H9 (cell line): Measurements from ENCODE around the gene POR. TPM values are rescaled to one million over a fixed set of nuclear protein-coding genes. Genes with fewer than 3 reads are reported as not detected.

ENCODE experiments used
- DNase-seq: peaks from one replicate; pipeline ENCODE4 v3.0.0-alpha.2; 2017
- H2AFZ ChIP-seq: one replicate; pipeline ENCODE4 v1.6.1; 2013; ENCODE audit warnings: mild to moderate bottlenecking, low read length, control low read depth, moderate library complexity
- H2AK5ac ChIP-seq: 2 replicates; pipeline ENCODE4 v1.6.1; 2013; ENCODE audit warnings: low read length, control low read depth, mixed read lengths; ENCODE audit not compliant: insufficient read length
- H2BK120ac ChIP-seq: one replicate; pipeline ENCODE4 v1.6.1; 2013; ENCODE audit warnings: low read depth, mild to moderate bottlenecking, low read length, control low read depth, inconsistent platforms; ENCODE audit not compliant: poor library complexity, severe bottlenecking
- H2BK12ac ChIP-seq: 2 replicates; pipeline ENCODE4 v1.6.1; 2013; ENCODE audit warnings: low read length, control low read depth, mixed read lengths, low read depth; ENCODE audit not compliant: insufficient read length
- H2BK15ac ChIP-seq: 2 replicates; pipeline ENCODE4 v1.6.1; 2013; ENCODE audit warnings: low read depth, low read length, control low read depth
- H2BK20ac ChIP-seq: one replicate; pipeline ENCODE4 v1.6.1; 2013; ENCODE audit warnings: low read depth, mild to moderate bottlenecking, low read length, control low read depth, inconsistent platforms; ENCODE audit not compliant: poor library complexity, severe bottlenecking
- H2BK5ac ChIP-seq: 2 replicates; pipeline ENCODE4 v1.6.1; 2013; ENCODE audit warnings: low read length, control low read depth, mixed read lengths; ENCODE audit not compliant: insufficient read length
- H3K14ac ChIP-seq: 2 replicates; pipeline ENCODE4 v1.6.1; 2013; ENCODE audit warnings: low read length, control low read depth; ENCODE audit not compliant: insufficient read depth
- H3K18ac ChIP-seq: 2 replicates; pipeline ENCODE4 v1.6.1; 2013; ENCODE audit warnings: low read depth, mild to moderate bottlenecking, mixed read lengths, low read length, control low read depth; ENCODE audit not compliant: insufficient read length
- H3K23ac ChIP-seq: 2 replicates; pipeline ENCODE4 v1.6.1; 2013; ENCODE audit warnings: low read length, control low read depth, mixed read lengths, low read depth; ENCODE audit not compliant: insufficient read length
- H3K23me2 ChIP-seq: 2 replicates; pipeline ENCODE4 v1.6.1; 2013; ENCODE audit warnings: low read depth, mild to moderate bottlenecking, mixed read lengths, low read length, control low read depth; ENCODE audit not compliant: insufficient read length, poor library complexity, severe bottlenecking
- H3K27ac ChIP-seq: 2 replicates; pipeline ENCODE4 v1.5.1; 2013; ENCODE audit warnings: low read length, control low read depth, mixed read lengths, low read depth; ENCODE audit not compliant: insufficient read length
- H3K27me3 ChIP-seq: 2 replicates; pipeline ENCODE4 v1.6.1; 2013; ENCODE audit warnings: low read length, control low read depth, inconsistent platforms; ENCODE audit not compliant: insufficient read depth
- H3K4ac ChIP-seq: 2 replicates; pipeline ENCODE4 v1.6.1; 2013; ENCODE audit warnings: low read depth, mild to moderate bottlenecking, control low read depth, inconsistent platforms, low read length, moderate library complexity
- H3K4me1 ChIP-seq: 2 replicates; pipeline ENCODE4 v1.6.1; 2013; ENCODE audit warnings: low read length, control low read depth, inconsistent platforms; ENCODE audit not compliant: insufficient read depth
- H3K4me2 ChIP-seq: 2 replicates; pipeline ENCODE4 v1.6.1; 2013; ENCODE audit warnings: low read length, control low read depth, mixed read lengths; ENCODE audit not compliant: insufficient read length, insufficient read depth
- H3K56ac ChIP-seq: 2 replicates; pipeline ENCODE4 v1.6.1; 2013; ENCODE audit warnings: low read depth, mild to moderate bottlenecking, mixed read lengths, low read length, control low read depth; ENCODE audit not compliant: insufficient read length
- H3K79me1 ChIP-seq: 2 replicates; pipeline ENCODE4 v1.6.1; 2013; ENCODE audit warnings: low read depth, mild to moderate bottlenecking, moderate library complexity, low read length, control low read depth, inconsistent platforms; ENCODE audit not compliant: insufficient read depth, poor library complexity, severe bottlenecking
- H3K79me2 ChIP-seq: 2 replicates; pipeline ENCODE4 v1.6.1; 2013; ENCODE audit warnings: low read length, control low read depth, inconsistent platforms; ENCODE audit not compliant: insufficient read depth
- H3K9ac ChIP-seq: 2 replicates; pipeline ENCODE4 v1.6.1; 2013; ENCODE audit warnings: low read length, control low read depth, mixed read lengths; ENCODE audit not compliant: insufficient read length; ENCODE audit errors: extremely low read depth
- H3K9me3 ChIP-seq: one replicate; pipeline ENCODE4 v1.6.1; 2013; ENCODE audit warnings: low read depth, low read length, inconsistent platforms; ENCODE audit not compliant: control insufficient read depth
- H3T11ph ChIP-seq: one replicate; pipeline ENCODE4 v1.6.1; 2013; ENCODE audit warnings: mild to moderate bottlenecking, low read length, control low read depth, inconsistent platforms
- H4K20me1 ChIP-seq: one replicate; pipeline ENCODE4 v1.6.1; 2013; ENCODE audit not compliant: control insufficient read depth, insufficient read length, insufficient read depth
- H4K5ac ChIP-seq: 2 replicates; pipeline ENCODE4 v1.6.1; 2013; ENCODE audit warnings: low read depth, mild to moderate bottlenecking, mixed read lengths, low read length, control low read depth; ENCODE audit not compliant: insufficient read length
- H4K8ac ChIP-seq: replicated peaks from 2 replicates; pipeline ENCODE4 v1.6.1; 2013; ENCODE audit warnings: low read length, control low read depth, mixed read lengths, low read depth; ENCODE audit not compliant: insufficient read length
- H4K91ac ChIP-seq: 2 replicates; pipeline ENCODE4 v1.6.1; 2013; ENCODE audit warnings: low read depth, mild to moderate bottlenecking, moderate library complexity, mixed read lengths, low read length, control low read depth; ENCODE audit not compliant: insufficient read length
- H3K27ac Mint-ChIP-seq, 3 experiments: 2 replicates in 2 of 3; 3 replicates in 1 of 3; pipeline ENCODE4 v1.8.0; 2020 to 2021; ENCODE audit warnings: mixed read lengths in 3 of 3, mild to moderate bottlenecking in 1 of 3, moderate library complexity in 1 of 3
- H3K27me3 Mint-ChIP-seq: 2 replicates; pipeline ENCODE4 v1.8.0; 2021; ENCODE audit warnings: low read depth, mild to moderate bottlenecking, moderate library complexity, mixed read lengths
- H3K36me3 Mint-ChIP-seq, 3 experiments: 2 replicates in 2 of 3; 3 replicates in 1 of 3; pipeline ENCODE4 v1.8.0; 2020 to 2021; ENCODE audit warnings: low read depth in 3 of 3, mixed read lengths in 3 of 3; ENCODE audit not compliant: insufficient read depth in 1 of 3
- H3K4me1 Mint-ChIP-seq, 2 experiments: 2 replicates each; pipeline ENCODE4 v1.8.0; 2020; ENCODE audit warnings: mixed read lengths in 2 of 2
- H3K4me3 Mint-ChIP-seq, 2 experiments: 2 replicates in 1 of 2; 3 replicates in 1 of 2; pipeline ENCODE4 v1.8.0; 2020 to 2021; ENCODE audit warnings: mild to moderate bottlenecking in 2 of 2, mixed read lengths in 2 of 2, moderate library complexity in 1 of 2
- H3K9me3 Mint-ChIP-seq, 2 experiments: 2 replicates in 1 of 2; 3 replicates in 1 of 2; pipeline ENCODE4 v1.8.0; 2020; ENCODE audit warnings: mild to moderate bottlenecking in 2 of 2, mixed read lengths in 2 of 2, moderate library complexity in 1 of 2
- whole genome bisulfite sequencing: extraction: QIAGEN DNeasy Blood & Tissue Kit; methylation state at CpG from one replicate; pipeline ENCODE4 v1.1.7; 2013; ENCODE audit warnings: missing lambda C conversion rate, low lambda C conversion rate, mixed read lengths; ENCODE audit not compliant: insufficient read length; ENCODE audit errors: extremely low coverage; 5-methylcytosine and 5-hydroxymethylcytosine counted together
- total RNA-seq: library from RNA; stranded (reverse); gene quantifications from 2 replicates; pipeline ENCODE4 v1.2.1, GENCODE V29; 2021
- TF ChIP-seq, protein P1 (sequence below): fragments of 200-600 bp; sonication (generic); conservative IDR thresholded peaks from 3 replicates; pipeline ENCODE4 v1.8.0; 2021; ENCODE audit warnings: antibody characterized with exemption, mild to moderate bottlenecking

The POR gene
- total RNA-seq, 1 experiment from 2014 or later, result 128 TPM

DNA sequence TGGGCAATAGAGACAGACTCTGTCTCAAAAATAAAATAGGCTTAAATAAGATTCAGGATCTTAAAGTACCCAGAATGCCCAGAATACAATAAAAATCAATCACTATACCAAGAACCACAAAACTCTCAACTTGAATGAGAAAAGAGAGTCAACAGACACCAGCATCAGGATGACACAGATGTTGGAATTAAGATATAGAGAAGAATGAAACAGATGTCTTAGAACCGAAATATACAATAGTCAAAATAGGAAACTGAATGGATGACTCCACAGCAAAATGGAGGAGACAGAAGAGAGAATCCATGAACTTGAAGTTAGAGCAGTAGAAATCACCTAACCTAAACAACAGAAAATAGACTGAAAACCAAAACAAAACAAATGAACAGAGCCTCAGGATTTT, 29.6 kb downstream of the POR start:
- Histone ChIP-seq H3T11ph (no peak overlapping the region), H2BK120ac (no peak overlapping the region), H3K4me2 (no peak overlapping the region), H4K91ac (no peak overlapping the region), H2BK20ac (no peak overlapping the region), H3K14ac (no peak overlapping the region), H2BK5ac (no peak overlapping the region), H3K79me1 (peaks cover 6% of the 10 kb centered on the region), H3K23me2 (no peaks in the 10 kb centered on the region), H3K23ac (no peak overlapping the region), H3K9ac (no peak overlapping the region), H3K27me3 (no peaks in the 10 kb centered on the region), H2AFZ (no peak overlapping the region), H3K9me3 (no peaks in the 10 kb centered on the region), H3K27ac (no peak overlapping the region), H2AK5ac (no peak overlapping the region), H3K18ac (no peak overlapping the region), H3K4ac (no peak overlapping the region), H3K56ac (no peak overlapping the region), H4K5ac (no peak overlapping the region), H4K8ac (no peak overlapping the region), H3K4me1 (no peaks in the 10 kb centered on the region), H4K20me1 (no peaks in the 10 kb centered on the region), H2BK12ac (no peak overlapping the region), H3K79me2 (peaks cover 8% of the 10 kb centered on the region; the same call in 1 of the 2 replicates), H2BK15ac (no peak overlapping the region)
- H3K4me1 Mint-ChIP-seq, result peaks cover 2 to 3% of the 10 kb centered on the region in 2 experiments; a peak in 2 of 4 replicates
- no CpG with 5 or more reads among the region's 1 CpG for WGBS
- H3K4me3 Mint-ChIP-seq, result no peak overlapping the region
- DNase-seq, result no peak
- H3K27me3 Mint-ChIP-seq, result no peaks in the 10 kb centered on the region
- H3K27ac Mint-ChIP-seq, result peak overlapping the region in 1 of 3 experiments; percentile 7; a peak in 2 of 7 replicates
- peaks cover 2 to 20% (median 19%) of the 10 kb centered on the region in 3 experiments; a peak in 5 of 7 replicates for H3K36me3 Mint-ChIP-seq
- no peaks in the 10 kb centered on the region for H3K9me3 Mint-ChIP-seq
- TF ChIP-seq, protein P1, sequence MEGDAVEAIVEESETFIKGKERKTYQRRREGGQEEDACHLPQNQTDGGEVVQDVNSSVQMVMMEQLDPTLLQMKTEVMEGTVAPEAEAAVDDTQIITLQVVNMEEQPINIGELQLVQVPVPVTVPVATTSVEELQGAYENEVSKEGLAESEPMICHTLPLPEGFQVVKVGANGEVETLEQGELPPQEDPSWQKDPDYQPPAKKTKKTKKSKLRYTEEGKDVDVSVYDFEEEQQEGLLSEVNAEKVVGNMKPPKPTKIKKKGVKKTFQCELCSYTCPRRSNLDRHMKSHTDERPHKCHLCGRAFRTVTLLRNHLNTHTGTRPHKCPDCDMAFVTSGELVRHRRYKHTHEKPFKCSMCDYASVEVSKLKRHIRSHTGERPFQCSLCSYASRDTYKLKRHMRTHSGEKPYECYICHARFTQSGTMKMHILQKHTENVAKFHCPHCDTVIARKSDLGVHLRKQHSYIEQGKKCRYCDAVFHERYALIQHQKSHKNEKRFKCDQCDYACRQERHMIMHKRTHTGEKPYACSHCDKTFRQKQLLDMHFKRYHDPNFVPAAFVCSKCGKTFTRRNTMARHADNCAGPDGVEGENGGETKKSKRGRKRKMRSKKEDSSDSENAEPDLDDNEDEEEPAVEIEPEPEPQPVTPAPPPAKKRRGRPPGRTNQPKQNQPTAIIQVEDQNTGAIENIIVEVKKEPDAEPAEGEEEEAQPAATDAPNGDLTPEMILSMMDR, result no peak
